Osteocyte (in vitro differentiated cells): ENCODE measurements around the gene LEKR1. TPM values are rescaled to one million over a fixed set of nuclear protein-coding genes. Genes with fewer than 3 reads are reported as not detected.
"Not testable (repeated sequence)": the region's sequence is repeated elsewhere in the genome, so short reads cannot be mapped to it uniquely, and the experiment has no call there.

Experiments used
- DNase-seq: peaks from one replicate; pipeline ENCODE4 v3.0.0; 2021; ENCODE audit warnings: mixed read lengths; ENCODE audit not compliant: unreplicated experiment; ENCODE audit errors: extremely low spot score
- H3K27ac Mint-ChIP-seq: one replicate; pipeline ENCODE4 v1.8.0; 2021; ENCODE audit warnings: mild to moderate bottlenecking, mixed read lengths; ENCODE audit not compliant: unreplicated experiment
- H3K27me3 Mint-ChIP-seq: one replicate; pipeline ENCODE4 v1.8.0; 2021; ENCODE audit warnings: mixed read lengths; ENCODE audit not compliant: unreplicated experiment
- H3K36me3 Mint-ChIP-seq: one replicate; pipeline ENCODE4 v1.8.0; 2021; ENCODE audit warnings: mixed read lengths; ENCODE audit not compliant: unreplicated experiment
- H3K4me1 Mint-ChIP-seq: one replicate; pipeline ENCODE4 v1.8.0; 2021; ENCODE audit warnings: mixed read lengths; ENCODE audit not compliant: unreplicated experiment
- H3K4me3 Mint-ChIP-seq: one replicate; pipeline ENCODE4 v1.8.0; 2021; ENCODE audit warnings: mild to moderate bottlenecking, moderate library complexity, mixed read lengths; ENCODE audit not compliant: unreplicated experiment
- H3K9me3 Mint-ChIP-seq: one replicate; pipeline ENCODE4 v1.8.0; 2021; ENCODE audit warnings: mixed read lengths; ENCODE audit not compliant: unreplicated experiment
- CTCF ChIP-seq: fragments of 200-600 bp; sonication (generic); IDR thresholded peaks from 2 replicates; pipeline ENCODE4 v1.5.0; 2021; ENCODE audit warnings: antibody characterized with exemption, mild to moderate bottlenecking, moderate library complexity
- total RNA-seq: library from RNA; stranded (reverse); gene quantifications from 2 replicates; pipeline ENCODE4 v1.2.1, GENCODE V29; 2021

LEKR1 gene
- total RNA-seq, 1 donor from 2014 or later, result 1.0 TPM

DNA sequence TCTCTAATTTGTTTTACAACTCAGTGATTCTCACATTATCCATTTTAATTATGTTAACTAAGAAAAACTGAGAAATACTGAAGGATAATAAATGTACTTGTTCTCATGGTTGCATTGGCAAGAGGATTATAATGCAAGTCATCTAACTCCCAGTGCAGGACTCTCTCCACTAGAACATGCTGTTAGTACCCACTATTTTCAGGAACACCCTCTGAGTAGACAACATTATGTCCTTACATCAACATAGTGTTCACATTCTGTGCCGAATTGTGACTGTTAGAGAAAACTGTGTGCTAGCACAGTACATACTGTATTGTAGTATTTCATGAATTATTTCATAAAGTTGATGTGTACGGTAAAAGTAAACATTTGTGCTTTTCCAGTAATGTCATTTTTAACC, 80.1 kb downstream of the LEKR1 start:
- Mint-ChIP-seq H3K27ac (peak overlapping the region; percentile 23), H3K36me3 (no peaks in the 10 kb centered on the region), H3K27me3 (no peaks in the 10 kb centered on the region), H3K4me3 (no peak overlapping the region), H3K9me3 (peaks cover 5% of the 10 kb centered on the region), H3K4me1 (peaks cover 42% of the 10 kb centered on the region)
- DNase-seq, result no peak
- TF ChIP-seq CTCF, result no peak

GRCh38 chr3:156908398-156908797, 82.2 kb downstream of the LEKR1 start:
- peaks cover 5% of the 10 kb centered on the region for H3K9me3 Mint-ChIP-seq
- H3K4me3 Mint-ChIP-seq, result no peak overlapping the region
- no peak overlapping the region for H3K27ac Mint-ChIP-seq
- H3K27me3 Mint-ChIP-seq, result no peaks in the 10 kb centered on the region
- H3K4me1 Mint-ChIP-seq, result peaks cover 40% of the 10 kb centered on the region
- no peaks in the 10 kb centered on the region for H3K36me3 Mint-ChIP-seq
- no peak for DNase-seq
- no peak for TF ChIP-seq CTCF

GRCh38 chr3:156910022-156910421, 83.9 kb downstream of the LEKR1 start:
- Mint-ChIP-seq H3K4me1 (peaks cover 34% of the 10 kb centered on the region), H3K4me3 (no peak overlapping the region), H3K36me3 (no peaks in the 10 kb centered on the region), H3K27me3 (no peaks in the 10 kb centered on the region), H3K27ac (peak overlapping the region; percentile 34), H3K9me3 (peaks cover 11% of the 10 kb centered on the region)
- TF ChIP-seq CTCF, result no peak
- DNase-seq, result no peak

DNA sequence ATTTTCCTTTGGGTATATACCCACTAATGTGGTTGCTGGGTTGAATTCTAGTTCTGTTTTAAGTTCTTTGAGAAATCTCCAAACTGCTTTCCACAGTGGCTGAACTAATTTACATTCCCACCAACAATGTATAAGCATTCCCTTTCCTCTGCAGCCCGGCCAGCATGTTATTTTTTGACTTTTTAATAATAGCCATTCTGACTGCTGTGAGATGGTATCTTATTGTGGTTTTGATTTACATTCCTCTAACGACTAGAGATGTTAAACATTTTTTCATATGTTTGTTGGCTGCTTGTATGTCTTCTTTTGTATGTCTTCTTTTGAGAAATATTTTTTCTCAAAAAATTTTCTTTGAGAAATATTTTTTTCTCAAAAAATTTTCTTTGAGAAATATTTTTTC, 84.7 kb downstream of the LEKR1 start:
- DNase-seq, H3K36me3 Mint-ChIP-seq: not testable (repeated sequence)
- H3K4me1 Mint-ChIP-seq, result peaks cover 33% of the 10 kb centered on the region

DNA sequence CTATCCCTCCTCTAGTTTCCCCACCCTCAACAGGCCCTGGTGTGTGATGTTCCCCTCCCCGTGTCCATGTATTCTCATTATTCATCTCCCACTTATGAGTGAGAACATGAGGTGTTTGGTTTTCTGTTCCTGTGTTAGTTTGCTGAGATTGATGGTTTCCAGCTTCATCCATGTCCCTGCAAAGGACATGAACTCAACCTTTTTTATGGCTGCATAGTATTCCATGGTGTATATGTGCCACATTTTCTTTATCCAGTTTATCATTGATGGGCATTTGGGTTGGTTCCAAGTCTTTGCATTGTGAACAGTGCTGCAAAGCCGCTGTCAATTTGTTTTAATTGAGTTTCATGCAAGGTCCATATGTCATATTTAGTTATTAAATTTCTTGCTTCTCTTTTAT, 88.1 kb downstream of the LEKR1 start:
- not testable (repeated sequence) for H3K36me3 Mint-ChIP-seq, H3K27me3 Mint-ChIP-seq, H3K4me3 Mint-ChIP-seq, DNase-seq, H3K27ac Mint-ChIP-seq
- peaks cover 26% of the 10 kb centered on the region for H3K9me3 Mint-ChIP-seq
- peaks cover 34% of the 10 kb centered on the region for H3K4me1 Mint-ChIP-seq

More for the DNA sequence above, 84.7 kb downstream of the LEKR1 start:
- H3K27me3 Mint-ChIP-seq, H3K4me3 Mint-ChIP-seq: not testable (repeated sequence)
- peaks cover 18% of the 10 kb centered on the region for H3K9me3 Mint-ChIP-seq
- H3K27ac Mint-ChIP-seq, result peak overlapping the region; percentile 86

- H3K36me3 Mint-ChIP-seq, result peaks cover 1% of the 10 kb centered on the region
- no peaks in the 10 kb centered on the region for H3K27me3 Mint-ChIP-seq
- H3K4me3 Mint-ChIP-seq, result no peak overlapping the region
- DNase-seq, result no peak
- no peak overlapping the region for H3K27ac Mint-ChIP-seq
- no peak for TF ChIP-seq CTCF
- peaks cover 26% of the 10 kb centered on the region for H3K9me3 Mint-ChIP-seq
- peaks cover 28% of the 10 kb centered on the region for H3K4me1 Mint-ChIP-seq
Observed at GRCh38 chr3:156915372-156915771, 89.2 kb downstream of the LEKR1 start.
